ENCODE data around the gene TFCP2.
"Not testable (repeated sequence)": the region's sequence is repeated elsewhere in the genome, so short reads cannot be mapped to it uniquely, and the experiment has no call there.

TFCP2 gene, protein sequence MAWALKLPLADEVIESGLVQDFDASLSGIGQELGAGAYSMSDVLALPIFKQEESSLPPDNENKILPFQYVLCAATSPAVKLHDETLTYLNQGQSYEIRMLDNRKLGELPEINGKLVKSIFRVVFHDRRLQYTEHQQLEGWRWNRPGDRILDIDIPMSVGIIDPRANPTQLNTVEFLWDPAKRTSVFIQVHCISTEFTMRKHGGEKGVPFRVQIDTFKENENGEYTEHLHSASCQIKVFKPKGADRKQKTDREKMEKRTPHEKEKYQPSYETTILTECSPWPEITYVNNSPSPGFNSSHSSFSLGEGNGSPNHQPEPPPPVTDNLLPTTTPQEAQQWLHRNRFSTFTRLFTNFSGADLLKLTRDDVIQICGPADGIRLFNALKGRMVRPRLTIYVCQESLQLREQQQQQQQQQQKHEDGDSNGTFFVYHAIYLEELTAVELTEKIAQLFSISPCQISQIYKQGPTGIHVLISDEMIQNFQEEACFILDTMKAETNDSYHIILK

DNA sequence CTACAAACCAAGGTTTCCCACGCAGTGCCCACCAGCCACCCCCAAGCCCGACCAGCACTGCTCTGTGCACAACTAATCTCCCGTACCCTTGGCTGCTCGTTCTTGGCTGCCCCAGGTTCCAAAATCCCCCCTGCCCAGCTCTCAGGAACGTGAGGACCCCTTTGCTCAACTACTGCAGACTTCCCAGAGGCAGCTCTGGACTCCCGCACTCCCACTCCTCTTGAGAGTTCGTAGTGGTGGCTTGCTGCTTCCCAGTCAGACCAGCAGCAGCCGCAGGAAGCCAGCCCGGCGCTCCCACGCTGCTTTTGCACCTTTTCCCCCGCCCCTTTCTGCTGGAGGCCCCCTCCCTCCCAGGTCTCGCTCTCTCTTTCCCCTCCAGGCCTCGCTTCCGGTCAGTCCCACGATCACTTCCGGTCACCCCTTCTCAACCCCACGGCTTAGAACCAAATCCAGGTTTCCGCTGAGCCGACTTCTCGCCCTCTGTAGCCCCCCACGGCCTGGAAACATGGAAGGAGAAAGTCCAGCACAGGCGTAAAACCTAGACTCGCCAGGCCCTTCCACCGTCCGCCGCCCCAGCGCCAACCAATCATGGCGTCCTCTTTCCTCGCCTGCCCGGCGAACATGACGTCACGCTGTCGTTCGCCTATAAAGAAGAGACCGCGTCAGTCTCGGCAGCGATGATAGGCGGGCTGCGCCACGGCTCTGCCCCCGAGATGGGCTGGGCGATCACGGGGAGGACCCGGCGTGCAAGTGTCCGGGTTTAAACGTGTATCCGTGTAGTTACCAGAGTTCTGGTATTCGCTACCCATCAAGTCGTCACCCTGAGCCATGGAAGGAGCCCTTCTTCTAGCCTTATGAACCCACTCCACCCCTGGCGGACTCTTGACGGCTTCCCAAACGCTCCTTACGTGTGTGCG is at the start of gene TFCP2:
Gene TFCP2 (minus strand): TSS at position 621 of the 917 bp plus-strand sequence. CDS start 713 bp downstream, outside the sequence.
- DNase-seq (ENCODE audit: low read depth in 2 of 2): peak; percentile 90 to 92

DNA sequence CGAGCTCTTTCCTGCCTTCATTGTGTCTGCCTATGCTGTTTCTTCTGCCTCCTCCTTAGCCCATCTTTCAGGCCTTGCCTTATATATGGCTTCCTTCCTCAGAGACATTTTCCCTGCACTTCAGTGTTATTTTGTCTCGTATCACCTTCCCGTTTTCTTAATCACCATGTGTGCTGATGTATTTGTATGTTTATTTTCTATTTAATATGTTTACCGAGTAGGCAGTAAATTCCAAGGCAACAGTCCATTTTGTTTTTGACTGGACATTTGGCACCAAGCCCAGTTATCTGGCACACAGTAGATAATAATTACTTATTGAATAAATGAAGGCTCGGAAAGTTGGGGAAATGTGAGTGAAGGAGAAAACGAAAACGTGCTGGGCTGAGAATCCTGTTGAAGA is 49.5 kb upstream of the TFCP2 start:
- DNase-seq (ENCODE audit: low read depth in 2 of 2): no peak

DNA sequence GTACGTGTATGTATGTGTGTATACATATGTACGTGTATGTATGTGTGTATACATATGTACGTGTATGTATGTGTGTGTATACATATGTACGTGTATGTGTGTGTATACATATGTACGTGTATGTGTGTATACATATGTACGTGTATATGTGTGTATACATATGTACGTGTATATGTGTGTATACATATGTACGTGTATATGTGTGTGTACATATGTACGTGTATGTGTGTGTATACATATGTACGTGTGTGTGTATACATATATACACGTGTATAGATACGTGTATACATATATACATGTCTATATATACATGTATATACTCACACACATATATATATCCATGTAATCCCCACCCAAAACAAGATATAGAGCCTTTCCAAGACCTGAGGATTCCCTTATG is 46.9 kb upstream of the TFCP2 start:
- DNase-seq (ENCODE audit: low read depth in 2 of 2): not testable (repeated sequence)

DNA sequence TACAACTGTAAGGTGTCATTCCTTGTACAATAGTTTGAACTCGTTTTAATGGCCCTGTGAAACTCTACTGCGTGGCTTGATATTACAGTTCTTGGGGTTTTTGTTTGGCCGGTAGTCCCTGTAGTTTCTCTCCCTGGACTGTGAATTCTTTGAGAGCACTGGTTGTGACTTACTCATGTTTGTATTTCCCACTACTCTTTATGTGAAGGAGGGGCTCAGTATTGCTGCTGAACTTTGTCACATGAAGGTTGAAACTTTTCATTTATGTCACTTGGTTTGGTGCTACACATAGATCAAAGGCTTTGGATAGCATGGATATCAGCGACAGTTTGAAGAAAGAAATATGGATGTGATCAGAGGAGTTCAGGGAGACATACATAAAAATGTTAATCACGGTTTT is 46.4 kb upstream of the TFCP2 start:
- no peak for DNase-seq (ENCODE audit: low read depth in 2 of 2)

DNA sequence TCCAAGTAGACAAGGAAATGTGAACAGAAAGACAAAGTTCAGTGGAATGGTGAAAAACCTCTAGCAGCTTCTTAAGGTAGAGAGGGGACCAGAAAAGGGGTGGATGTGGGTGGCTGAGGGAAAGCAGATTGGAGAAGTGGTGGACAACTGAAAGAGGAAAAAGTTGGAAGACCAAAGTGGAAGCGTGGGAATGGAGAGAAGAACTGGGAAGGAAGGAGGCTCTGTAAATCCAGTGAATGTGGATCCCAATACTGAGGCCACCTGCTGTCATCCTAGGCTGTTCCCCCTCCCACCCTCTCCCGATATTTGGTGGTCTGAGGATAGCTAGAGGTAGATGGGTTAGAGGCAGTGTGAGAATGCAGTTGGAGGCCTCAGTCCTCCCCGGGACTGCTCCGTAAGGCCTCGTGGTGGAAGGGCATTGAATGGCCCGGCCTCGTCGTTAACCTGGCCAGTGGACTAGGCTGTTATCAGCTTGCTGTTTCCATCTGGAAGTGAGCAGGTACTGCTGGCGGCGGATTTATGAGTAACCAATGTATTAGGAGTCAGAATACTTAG is 45.7 kb upstream of the TFCP2 start:
- no peak for DNase-seq (ENCODE audit: low read depth in 2 of 2)

DNA sequence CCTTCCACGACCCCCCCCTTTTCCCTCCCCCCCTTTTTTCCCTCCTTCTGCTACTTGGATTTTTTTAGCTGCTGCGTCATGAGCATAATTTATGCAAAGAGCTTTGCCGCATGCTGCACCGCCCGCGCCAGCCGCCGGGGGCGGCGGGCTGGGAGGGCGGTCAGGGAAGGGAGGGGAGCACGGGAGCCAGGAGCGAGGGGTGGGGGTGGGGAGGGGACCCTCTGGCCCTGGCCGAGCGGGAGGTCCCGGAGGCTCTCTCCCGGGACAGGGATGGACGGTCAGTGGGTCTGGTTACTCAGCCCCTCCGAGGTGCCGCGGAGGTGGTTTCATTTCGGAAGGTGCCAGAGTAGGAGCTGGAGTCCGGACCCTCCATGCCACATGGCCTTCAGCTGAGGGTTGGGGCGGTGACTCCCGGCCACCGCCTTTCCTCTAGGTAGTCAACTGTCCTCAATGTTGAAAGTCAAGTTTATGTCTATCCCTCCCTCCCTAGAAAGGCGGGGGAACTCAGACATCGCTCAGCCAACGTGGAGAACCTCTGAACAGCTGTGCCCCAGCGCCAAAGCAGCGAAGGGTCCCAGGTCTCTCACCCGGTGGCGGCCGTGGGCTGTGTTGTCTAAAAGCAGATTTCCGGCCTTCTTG is 45.2 kb upstream of the TFCP2 start, which contains the start of gene POU6F1:
Gene POU6F1 (minus strand): TSS at position 95 of the 639 bp plus-strand sequence. CDS start 11,226 bp downstream, outside the sequence.
- peak; percentile 32 to 47 for DNase-seq (ENCODE audit: low read depth in 2 of 2)

DNA sequence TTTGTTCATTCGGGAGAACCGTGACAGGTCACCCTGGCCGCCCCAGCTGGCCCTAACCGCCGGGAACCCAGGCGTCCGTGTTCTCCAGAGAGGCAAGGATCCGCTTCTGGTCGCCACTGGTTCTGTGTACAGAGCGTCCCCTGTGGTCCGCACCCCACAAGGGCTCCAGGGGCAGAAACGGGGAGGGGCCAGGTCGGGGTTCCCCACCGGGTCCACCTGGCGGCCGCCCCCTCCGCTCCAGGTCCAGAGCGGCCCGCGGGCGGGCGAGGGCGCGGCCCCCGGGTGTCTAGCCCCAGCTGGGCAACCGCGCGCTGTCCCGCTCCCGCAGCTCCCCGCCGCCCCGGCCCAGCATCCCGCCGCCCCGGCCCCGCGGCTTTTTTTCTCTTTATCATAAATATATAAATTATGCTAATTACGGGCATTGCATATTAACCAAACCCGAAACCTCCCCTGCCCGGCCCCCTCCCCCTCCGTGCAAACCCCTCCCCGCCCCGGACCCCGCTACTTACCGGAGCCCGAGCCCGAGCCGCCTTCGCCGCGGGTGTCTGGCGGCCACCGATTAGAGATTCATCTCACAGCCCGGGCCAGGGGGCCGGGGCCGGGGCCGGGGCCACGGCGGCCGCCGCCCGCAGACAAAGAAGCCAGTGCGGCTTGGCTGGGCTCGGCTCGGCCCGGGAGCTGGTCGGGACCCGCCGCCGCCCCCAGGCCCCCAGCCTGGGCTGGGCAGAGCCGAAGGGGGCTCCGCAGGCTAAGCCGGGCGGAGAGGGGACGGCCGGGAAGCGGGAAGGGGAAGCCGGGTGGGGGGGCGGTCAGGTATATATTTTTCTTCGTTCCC is 44.4 kb upstream of the TFCP2 start:
- peak in 1 of 2 donors; percentile 14 for DNase-seq (ENCODE audit: low read depth in 2 of 2)

DNA sequence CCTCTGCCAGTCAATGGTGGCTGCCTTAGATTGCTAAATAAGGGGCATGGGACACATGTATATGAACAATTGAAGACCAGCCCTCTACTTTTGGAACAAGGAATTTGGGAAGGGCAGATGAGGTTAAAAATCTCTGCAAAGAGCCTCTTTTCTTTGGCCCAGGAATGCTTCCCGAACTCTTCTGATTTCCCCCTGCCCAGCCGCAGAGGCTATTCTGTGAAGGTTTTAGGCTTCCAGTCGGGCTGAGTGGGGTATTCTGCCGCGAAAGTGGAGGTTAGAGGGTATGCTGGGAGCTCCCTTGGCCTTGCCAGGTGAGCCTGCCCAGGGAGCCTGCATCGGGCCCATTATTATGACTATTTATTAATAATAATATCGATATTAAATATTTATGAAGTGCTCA is 43.7 kb upstream of the TFCP2 start:
- no peak for DNase-seq (ENCODE audit: low read depth in 2 of 2)

DNA sequence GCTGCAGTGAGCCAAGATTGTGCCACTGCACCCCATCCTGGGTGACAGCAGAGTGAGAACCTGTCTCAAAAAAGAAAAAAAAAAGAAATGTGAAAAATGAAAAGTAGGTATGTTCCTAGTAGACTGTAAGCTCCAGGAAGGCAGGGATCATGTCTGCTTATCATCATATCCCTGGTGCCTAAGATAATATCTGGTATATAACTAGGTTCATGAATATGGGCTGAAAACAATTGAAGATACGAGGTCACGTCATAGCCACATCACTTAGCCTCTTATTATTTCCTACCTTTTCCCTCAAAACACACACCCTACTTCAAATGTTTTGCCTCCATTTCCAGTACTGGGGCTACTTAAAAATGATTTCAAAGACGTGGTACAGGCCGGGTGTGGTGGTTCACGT is 42.0 kb upstream of the TFCP2 start:
- no peak for DNase-seq (ENCODE audit: low read depth in 2 of 2)

DNA sequence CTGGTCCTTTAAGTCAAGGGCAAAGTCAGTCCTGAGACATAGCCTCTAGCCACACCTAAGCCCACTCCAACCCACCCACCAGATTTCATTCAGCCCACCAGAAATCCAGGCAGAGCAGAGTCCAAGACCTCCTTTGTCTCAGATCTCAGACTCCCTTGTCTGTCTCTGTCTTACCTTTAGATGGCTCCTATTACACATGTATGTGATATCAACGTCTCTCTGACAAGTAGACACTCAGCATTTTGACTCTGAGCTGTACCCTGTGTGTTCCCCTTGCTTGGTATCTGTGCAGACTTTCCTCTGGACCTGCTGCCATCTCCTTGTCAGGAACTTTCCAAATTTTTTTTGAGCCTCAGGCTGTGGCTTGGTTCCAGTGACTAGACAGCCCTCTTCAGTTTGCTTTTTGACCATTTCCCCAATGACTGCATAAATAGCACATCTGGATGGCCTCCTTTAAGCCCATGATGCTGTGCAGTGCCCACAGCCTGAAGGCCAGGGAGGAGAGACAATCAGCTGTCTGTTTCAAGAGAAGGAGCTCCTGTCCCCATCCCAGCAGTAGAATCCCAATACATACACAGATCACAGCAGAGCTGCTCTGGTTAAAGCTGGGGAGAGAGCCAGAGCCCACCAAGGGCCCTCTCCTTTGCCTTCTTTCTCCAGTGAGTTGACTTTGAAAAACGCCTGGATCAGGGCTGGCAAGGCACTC is 37.9 kb upstream of the TFCP2 start:
- DNase-seq (ENCODE audit: low read depth in 2 of 2): no peak

DNA sequence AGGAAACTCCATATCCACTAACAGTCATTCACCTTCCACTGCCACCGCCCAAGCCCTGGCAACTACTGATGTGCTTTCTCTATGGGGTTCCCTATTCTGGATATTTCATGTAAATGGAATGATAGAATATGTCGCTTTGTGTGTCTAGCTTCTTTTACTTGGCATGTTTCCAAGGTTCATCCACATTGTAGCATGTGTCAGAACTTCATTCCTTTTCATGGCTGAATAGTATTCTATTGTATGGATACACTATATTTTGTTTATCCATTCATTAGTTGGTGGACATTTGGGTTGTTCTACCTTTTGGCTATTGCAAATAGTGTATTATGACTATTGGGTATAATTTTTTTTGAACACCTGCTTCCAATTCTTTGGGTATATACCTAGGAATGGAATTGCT is 36.3 kb upstream of the TFCP2 start:
- DNase-seq (ENCODE audit: low read depth in 2 of 2): no peak

DNA sequence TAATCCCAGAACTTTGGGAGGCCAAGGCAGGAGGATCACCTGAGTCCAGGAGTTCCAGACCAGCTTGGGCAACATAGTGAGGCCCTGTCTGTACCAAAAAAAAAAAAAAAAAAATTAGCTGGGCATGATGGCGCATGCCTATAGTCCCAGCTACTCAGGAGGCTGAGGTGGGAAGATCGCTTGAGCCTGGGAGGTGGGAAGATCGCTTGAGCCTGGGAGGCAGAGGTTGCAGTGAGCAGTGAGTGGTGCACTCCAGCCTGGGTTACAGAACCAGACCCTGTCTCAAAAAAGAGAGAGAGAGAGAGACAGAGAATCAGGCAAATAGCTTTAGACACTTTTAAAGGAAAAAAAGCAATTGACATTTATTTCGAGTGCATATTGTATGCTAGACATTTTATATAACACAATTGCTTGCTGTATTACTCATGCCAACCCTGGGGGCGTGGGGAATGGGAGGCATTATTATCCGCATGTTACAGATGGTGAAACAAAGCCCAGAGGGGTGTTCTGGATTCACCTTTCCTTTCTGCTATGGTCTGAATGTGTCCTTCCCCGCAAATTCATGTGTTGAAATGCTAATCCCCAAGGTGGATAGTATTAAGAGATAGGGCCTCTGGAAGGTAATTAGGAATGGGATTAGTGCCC is 35.2 kb upstream of the TFCP2 start:
- DNase-seq (ENCODE audit: low read depth in 2 of 2): no peak

DNA sequence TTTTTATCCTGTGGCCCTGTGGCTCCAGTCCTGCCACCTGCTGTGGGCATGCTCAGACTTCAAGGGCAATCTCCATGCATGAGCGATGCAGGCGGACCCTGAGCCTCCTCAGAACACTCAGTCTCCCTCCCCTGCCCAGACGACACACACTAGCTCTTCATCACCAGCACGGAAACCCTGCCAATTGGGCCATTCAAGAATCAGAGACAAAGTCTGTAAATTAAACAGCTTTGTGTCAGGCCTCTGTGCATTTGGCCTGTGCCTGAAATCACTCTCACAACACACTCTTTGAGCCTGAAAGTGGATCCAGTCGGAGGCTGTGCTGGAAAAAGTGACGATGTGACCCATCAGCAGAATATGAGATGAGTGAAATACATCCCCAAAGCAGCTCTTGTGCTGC is 32.4 kb upstream of the TFCP2 start:
- DNase-seq (ENCODE audit: low read depth in 2 of 2): no peak

DNA sequence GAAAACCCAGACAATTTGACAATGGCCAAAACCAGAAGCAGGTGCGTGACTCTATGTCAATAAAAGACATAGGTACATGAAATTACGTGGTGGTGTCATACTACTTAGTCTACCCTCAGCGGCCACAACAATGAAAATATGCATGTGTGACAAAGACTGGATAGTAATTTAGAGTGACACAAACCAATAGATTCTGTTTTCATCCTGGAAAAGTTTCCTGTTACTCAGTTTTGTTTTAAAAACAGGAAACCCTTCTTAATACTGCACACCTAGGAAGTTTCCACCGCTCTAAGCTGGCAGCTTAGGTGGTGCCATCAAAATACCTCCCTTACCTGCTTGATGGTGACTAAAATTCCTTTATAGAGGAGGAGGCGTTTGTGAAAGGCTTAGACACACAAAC is 29.8 kb upstream of the TFCP2 start:
- no peak for DNase-seq (ENCODE audit: low read depth in 2 of 2)

DNA sequence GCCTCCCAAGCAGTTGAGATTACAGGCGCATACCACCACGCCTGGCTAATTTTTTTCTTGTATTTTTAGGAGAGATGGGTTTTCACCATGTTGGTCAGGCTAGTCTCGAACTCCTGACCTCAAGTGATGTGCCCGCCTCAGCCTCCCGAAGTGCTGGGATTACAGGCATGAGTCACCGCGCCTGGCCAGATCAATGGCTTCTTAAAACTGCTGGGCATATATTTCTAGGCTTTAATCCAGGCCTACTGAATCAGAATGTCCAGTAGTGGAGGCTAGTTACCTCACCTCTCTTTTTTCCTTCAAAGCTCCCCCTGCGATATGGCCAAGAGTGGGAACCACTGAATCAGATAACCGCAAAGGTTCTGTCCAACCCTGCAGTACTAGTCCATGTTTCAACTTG is 27.9 kb upstream of the TFCP2 start:
- DNase-seq (ENCODE audit: low read depth in 2 of 2): no peak

DNA sequence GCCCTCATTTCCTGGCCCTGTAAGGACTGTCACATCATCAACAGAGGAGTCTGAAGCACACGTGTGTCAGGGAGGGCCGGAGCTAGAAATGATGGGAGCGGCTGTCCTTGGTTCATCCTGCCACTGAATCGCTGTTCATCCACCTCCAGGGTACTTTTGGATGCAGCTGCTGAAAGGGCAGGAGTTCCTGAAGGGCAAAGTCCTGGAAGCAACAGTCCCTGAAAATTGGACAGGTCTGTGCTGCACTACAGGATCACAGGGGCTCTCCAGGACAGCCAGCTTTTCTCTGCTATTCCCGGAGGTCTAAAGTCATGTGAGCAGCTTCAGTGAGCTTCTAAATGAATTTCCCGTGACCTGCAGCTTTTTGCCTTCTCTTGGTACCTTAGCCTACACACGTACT is 27.2 kb upstream of the TFCP2 start:
- DNase-seq (ENCODE audit: low read depth in 2 of 2): no peak

DNA sequence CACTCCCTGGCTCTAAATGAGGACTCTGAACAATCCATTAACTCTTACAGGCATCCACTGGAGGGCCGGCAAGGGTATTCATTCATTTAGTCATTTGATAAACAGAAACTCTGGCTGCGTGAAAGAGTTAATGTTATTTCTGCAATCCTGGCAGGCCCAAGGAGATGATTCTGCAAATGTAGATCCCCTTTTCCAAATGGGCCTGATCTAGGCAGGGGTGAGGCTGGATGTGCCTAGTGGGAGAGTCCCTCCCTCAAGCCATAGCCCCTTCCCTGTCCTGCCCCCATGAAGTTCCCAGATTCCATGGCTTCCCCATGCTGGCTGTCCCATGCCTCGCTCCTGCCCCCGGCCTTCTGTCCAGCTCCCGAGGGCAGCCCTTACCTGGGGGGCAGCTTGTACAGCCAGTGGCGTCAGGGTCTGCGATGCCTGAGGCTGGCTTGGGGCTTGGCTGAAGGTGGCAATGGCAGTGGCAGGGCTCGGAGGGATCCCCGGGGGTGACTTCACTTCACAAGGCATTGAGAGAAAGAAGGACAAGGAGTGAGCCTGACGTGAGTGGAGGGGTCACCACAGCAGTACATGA is 26.5 kb upstream of the TFCP2 start:
- no peak for DNase-seq (ENCODE audit: low read depth in 2 of 2)

DNA sequence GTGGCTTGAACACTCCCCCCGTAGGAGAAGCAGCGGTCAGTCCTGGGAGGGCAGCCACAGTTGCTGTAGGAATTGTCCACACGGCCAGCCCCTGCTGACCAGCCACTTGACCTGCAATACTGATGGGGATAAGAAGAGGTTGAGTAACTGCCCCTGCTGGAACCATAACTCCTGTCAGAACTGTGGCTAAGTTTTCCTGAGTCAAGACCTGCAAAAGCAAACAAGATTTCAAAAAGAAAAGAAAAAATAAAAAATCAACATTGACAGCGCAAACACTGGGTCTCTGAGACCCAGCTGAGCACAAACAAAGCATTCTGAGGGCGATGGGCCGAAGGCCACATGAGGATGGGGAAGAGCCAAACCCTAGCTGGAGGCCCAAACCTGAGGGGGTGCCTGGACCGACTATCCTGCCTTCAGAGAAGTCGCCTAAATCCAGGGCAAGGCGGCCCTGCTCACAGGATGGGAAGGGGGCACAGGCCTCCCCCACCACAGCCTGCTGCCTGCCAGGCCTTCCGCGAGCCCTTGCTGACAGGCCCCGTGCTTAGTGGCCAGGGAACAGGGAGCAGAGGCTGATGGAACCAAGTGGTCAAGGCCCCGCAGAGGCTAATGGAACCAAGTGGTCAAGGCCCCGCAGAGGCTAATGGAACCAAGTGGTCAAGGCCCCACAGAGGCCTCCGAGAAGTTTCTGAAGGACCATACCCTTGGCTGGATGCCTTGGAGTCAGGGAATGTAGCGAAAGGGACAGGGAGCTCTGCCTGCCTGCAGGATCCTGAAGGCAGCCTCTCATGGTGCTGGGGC is 25.8 kb upstream of the TFCP2 start:
- DNase-seq (ENCODE audit: low read depth in 2 of 2): no peak

Data from stimulated activated CD4-positive, alpha-beta T cell treated with anti-CD3 and anti-CD28 coated beads, Interleukin-15, amount 100 ng/mL, for 48 hours (primary cell).